ENCODE results near the gene AUTS2.

The AUTS2 gene

DNA sequence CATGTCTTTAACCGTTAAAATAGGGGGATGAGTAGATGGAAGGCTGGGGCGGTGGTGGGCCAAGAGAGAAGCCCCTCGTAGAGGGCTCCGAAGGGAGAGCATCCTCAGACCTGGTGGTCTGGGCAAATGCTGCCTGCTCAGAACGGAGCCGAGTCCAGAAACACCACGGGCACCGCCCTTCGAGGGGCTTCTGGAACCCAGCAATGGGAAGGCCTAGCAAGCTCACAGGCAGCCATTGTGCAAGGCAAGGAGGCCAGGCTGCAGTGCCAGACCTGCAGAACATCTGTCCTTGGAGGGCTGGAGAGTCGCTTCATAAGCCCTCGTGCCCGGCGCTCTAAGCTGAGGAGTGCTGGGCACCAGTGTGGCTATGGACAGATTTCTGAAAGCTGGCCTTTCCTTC lies 889.6 kb downstream of the AUTS2 start:
- Histone ChIP-seq H3K4me3 (ENCODE audit: low read depth, low read length) (no peak overlapping the region), H3K36me3 (ENCODE audit: control insufficient read depth in 2 of 2, insufficient read depth in 1 of 2, low read length in 2 of 2) (no peaks in the 10 kb centered on the region), H3K9me3 (ENCODE audit: control insufficient read depth, insufficient read depth, low read depth, low read length) (no peaks in the 10 kb centered on the region), H3K4me1 (ENCODE audit: control insufficient read depth, insufficient read depth, low read length) (no peaks in the 10 kb centered on the region), H3K27ac (ENCODE audit: extremely low read depth, low read depth, low read length) (no peak overlapping the region)
- ChIA-PET CTCF (interaction anchor here (0.6 kb wide), 1 partner anchor 706 kb away, joined by 3 read pairs; no protein-coding TSS in a partner anchor), POLR2A (no interaction called here)
- TF ChIP-seq ZNF324 (tag by site-specific recombination; IDR thresholded peaks at IDR 0.05) (no peak), ZNF529 (tag by site-specific recombination; IDR thresholded peaks at IDR 0.05; ENCODE audit: insufficient replicate concordance) (no peak), ZNF2 (tag by site-specific recombination; IDR thresholded peaks at IDR 0.05) (no peak), ZNF138 (tag by site-specific recombination; IDR thresholded peaks at IDR 0.05; ENCODE audit: borderline replicate concordance) (no peak), ZNF585B (tag by site-specific recombination; IDR thresholded peaks at IDR 0.05) (no peak)

DNA sequence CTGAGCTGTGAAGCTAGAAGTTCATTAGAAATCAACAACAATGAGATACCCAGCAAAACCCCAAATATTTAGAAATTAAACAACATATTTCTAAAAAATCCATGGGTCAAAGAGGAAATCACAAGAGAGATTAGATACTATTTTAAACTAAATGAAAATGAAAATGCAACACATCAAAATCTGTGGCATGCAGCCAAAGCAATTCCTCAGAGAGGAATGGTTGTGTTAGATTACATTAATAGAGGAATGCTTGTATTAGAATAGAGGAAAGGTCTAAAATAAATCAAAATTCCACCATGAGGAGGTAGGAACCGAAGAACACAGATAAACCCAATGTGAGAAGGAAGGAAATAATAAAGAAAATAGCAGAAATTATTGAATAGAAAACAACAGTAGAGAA lies 891.5 kb downstream of the AUTS2 start:
- POLR2A ChIA-PET, result no interaction called here
- TF ChIP-seq, protein P1, sequence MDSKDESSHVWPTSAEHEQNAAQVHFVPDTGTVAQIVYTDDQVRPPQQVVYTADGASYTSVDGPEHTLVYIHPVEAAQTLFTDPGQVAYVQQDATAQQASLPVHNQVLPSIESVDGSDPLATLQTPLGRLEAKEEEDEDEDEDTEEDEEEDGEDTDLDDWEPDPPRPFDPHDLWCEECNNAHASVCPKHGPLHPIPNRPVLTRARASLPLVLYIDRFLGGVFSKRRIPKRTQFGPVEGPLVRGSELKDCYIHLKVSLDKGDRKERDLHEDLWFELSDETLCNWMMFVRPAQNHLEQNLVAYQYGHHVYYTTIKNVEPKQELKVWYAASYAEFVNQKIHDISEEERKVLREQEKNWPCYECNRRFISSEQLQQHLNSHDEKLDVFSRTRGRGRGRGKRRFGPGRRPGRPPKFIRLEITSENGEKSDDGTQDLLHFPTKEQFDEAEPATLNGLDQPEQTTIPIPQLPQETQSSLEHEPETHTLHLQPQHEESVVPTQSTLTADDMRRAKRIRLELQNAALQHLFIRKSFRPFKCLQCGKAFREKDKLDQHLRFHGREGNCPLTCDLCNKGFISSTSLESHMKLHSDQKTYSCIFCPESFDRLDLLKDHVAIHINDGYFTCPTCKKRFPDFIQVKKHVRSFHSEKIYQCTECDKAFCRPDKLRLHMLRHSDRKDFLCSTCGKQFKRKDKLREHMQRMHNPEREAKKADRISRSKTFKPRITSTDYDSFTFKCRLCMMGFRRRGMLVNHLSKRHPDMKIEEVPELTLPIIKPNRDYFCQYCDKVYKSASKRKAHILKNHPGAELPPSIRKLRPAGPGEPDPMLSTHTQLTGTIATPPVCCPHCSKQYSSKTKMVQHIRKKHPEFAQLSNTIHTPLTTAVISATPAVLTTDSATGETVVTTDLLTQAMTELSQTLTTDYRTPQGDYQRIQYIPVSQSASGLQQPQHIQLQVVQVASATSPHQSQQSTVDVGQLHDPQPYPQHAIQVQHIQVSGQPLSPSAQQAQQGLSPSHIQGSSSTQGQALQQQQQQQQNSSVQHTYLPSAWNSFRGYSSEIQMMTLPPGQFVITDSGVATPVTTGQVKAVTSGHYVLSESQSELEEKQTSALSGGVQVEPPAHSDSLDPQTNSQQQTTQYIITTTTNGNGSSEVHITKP (tag by site-specific recombination; IDR thresholded peaks at IDR 0.05), result no peak
- TF ChIP-seq GLIS2 (tag by site-specific recombination; IDR thresholded peaks at IDR 0.05) (no peak), ZNF423 (tag by site-specific recombination; IDR thresholded peaks at IDR 0.05) (no peak), ZBTB48 (tag by site-specific recombination; IDR thresholded peaks at IDR 0.05) (no peak), ZNF571 (tag by site-specific recombination; IDR thresholded peaks at IDR 0.05) (no peak)
- CTCF ChIA-PET, result no interaction called here
- no peaks in the 10 kb centered on the region for H3K36me3 ChIP-seq (ENCODE audit: control insufficient read depth in 2 of 2, insufficient read depth in 1 of 2, low read length in 2 of 2)
- H3K4me3 ChIP-seq (ENCODE audit: low read depth, low read length), result no peak overlapping the region
- no peak overlapping the region for H3K27ac ChIP-seq (ENCODE audit: extremely low read depth, low read depth, low read length)
- H3K9me3 ChIP-seq (ENCODE audit: control insufficient read depth, insufficient read depth, low read depth, low read length), result no peaks in the 10 kb centered on the region
- peaks cover 4% of the 10 kb centered on the region; the same call in 1 of the 2 replicates for H3K4me1 ChIP-seq (ENCODE audit: control insufficient read depth, insufficient read depth, low read length)

DNA sequence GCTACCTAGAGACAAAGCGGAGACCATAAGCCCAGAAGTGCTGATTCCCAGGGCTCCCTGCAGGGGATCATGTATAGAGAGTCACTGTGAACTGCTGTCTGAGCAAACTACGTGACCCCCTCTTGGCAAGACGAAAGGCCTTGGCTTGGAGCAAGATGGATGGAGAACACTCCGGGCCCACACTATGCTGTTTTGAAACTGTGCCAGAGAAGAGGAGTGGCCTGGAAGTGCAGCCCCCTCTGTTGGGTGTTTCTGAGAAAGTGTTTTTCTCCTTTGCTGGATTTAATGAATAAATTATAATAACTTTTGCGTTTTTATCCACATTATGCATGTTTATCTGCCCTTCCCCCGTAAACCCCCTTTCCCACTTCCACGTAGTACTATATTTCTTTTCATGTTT lies 894.4 kb downstream of the AUTS2 start:
- CTCF ChIA-PET, result interaction anchor here (0.6 kb wide), 1 partner anchor 12 kb away, joined by 3 read pairs; no protein-coding TSS in a partner anchor
- Histone ChIP-seq H3K36me3 (ENCODE audit: control insufficient read depth in 2 of 2, insufficient read depth in 1 of 2, low read length in 2 of 2) (peaks cover 0 to 3% of the 10 kb centered on the region in 2 experiments; a peak in 1 of 3 replicates), H3K9me3 (ENCODE audit: control insufficient read depth, insufficient read depth, low read depth, low read length) (no peaks in the 10 kb centered on the region), H3K27ac (ENCODE audit: extremely low read depth, low read depth, low read length) (no peak overlapping the region), H3K4me3 (ENCODE audit: low read depth, low read length) (no peak overlapping the region), H3K4me1 (ENCODE audit: control insufficient read depth, insufficient read depth, low read length) (peaks cover 4% of the 10 kb centered on the region; the same call in 1 of the 2 replicates)
- POLR2A ChIA-PET, result no interaction called here
- no peak for TF ChIP-seq ZNF571 (tag by site-specific recombination; IDR thresholded peaks at IDR 0.05)
- TF ChIP-seq ZXDB (tag by site-specific recombination; IDR thresholded peaks at IDR 0.05), result no peak
- no peak for TF ChIP-seq SP2 (tag by site-specific recombination; IDR thresholded peaks at IDR 0.05)
- TF ChIP-seq, protein P2, sequence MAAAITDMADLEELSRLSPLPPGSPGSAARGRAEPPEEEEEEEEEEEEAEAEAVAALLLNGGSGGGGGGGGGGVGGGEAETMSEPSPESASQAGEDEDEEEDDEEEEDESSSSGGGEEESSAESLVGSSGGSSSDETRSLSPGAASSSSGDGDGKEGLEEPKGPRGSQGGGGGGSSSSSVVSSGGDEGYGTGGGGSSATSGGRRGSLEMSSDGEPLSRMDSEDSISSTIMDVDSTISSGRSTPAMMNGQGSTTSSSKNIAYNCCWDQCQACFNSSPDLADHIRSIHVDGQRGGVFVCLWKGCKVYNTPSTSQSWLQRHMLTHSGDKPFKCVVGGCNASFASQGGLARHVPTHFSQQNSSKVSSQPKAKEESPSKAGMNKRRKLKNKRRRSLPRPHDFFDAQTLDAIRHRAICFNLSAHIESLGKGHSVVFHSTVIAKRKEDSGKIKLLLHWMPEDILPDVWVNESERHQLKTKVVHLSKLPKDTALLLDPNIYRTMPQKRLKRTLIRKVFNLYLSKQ (tag by site-specific recombination; IDR thresholded peaks at IDR 0.05; ENCODE audit: borderline replicate concordance), result no peak
- TF ChIP-seq ZFP41 (tag by site-specific recombination; IDR thresholded peaks at IDR 0.05; ENCODE audit: borderline replicate concordance), result no peak
- no peak for TF ChIP-seq OSR2 (tag by site-specific recombination; IDR thresholded peaks at IDR 0.05)
- TF ChIP-seq ZNF843 (tag by site-specific recombination; IDR thresholded peaks at IDR 0.05), result no peak
- TF ChIP-seq, protein P3, sequence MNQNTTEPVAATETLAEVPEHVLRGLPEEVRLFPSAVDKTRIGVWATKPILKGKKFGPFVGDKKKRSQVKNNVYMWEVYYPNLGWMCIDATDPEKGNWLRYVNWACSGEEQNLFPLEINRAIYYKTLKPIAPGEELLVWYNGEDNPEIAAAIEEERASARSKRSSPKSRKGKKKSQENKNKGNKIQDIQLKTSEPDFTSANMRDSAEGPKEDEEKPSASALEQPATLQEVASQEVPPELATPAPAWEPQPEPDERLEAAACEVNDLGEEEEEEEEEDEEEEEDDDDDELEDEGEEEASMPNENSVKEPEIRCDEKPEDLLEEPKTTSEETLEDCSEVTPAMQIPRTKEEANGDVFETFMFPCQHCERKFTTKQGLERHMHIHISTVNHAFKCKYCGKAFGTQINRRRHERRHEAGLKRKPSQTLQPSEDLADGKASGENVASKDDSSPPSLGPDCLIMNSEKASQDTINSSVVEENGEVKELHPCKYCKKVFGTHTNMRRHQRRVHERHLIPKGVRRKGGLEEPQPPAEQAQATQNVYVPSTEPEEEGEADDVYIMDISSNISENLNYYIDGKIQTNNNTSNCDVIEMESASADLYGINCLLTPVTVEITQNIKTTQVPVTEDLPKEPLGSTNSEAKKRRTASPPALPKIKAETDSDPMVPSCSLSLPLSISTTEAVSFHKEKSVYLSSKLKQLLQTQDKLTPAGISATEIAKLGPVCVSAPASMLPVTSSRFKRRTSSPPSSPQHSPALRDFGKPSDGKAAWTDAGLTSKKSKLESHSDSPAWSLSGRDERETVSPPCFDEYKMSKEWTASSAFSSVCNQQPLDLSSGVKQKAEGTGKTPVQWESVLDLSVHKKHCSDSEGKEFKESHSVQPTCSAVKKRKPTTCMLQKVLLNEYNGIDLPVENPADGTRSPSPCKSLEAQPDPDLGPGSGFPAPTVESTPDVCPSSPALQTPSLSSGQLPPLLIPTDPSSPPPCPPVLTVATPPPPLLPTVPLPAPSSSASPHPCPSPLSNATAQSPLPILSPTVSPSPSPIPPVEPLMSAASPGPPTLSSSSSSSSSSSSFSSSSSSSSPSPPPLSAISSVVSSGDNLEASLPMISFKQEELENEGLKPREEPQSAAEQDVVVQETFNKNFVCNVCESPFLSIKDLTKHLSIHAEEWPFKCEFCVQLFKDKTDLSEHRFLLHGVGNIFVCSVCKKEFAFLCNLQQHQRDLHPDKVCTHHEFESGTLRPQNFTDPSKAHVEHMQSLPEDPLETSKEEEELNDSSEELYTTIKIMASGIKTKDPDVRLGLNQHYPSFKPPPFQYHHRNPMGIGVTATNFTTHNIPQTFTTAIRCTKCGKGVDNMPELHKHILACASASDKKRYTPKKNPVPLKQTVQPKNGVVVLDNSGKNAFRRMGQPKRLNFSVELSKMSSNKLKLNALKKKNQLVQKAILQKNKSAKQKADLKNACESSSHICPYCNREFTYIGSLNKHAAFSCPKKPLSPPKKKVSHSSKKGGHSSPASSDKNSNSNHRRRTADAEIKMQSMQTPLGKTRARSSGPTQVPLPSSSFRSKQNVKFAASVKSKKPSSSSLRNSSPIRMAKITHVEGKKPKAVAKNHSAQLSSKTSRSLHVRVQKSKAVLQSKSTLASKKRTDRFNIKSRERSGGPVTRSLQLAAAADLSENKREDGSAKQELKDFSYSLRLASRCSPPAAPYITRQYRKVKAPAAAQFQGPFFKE (tag by site-specific recombination; IDR thresholded peaks at IDR 0.05; ENCODE audit: borderline replicate concordance), result no peak
- TF ChIP-seq, protein P4, sequence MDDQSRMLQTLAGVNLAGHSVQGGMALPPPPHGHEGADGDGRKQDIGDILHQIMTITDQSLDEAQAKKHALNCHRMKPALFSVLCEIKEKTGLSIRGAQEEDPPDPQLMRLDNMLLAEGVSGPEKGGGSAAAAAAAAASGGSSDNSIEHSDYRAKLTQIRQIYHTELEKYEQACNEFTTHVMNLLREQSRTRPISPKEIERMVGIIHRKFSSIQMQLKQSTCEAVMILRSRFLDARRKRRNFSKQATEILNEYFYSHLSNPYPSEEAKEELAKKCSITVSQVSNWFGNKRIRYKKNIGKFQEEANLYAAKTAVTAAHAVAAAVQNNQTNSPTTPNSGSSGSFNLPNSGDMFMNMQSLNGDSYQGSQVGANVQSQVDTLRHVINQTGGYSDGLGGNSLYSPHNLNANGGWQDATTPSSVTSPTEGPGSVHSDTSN (CRISPR knock-in tag; IDR thresholded peaks at IDR 0.05), result no peak
- TF ChIP-seq FEZF1 (tag by site-specific recombination; IDR thresholded peaks at IDR 0.05), result no peak
- no peak for TF ChIP-seq EGR2 (tag by site-specific recombination; IDR thresholded peaks at IDR 0.05; ENCODE audit: low read depth)
